GM12875 (cell line): Measurements from ENCODE around the gene ZC3H14.

Source experiments
- H3K4me3 ChIP-seq: one replicate; pipeline ENCODE4 v1.5.1; 2011; ENCODE audit warnings: low read depth, low read length, control low read depth
- TF ChIP-seq, protein P1 (sequence below): IDR thresholded peaks from 2 replicates; pipeline ENCODE4 v1.5.1; 2011; ENCODE audit warnings: low read depth, mild to moderate bottlenecking, control low read depth, inconsistent platforms, low read length, moderate library complexity, borderline replicate concordance; ENCODE audit not compliant: insufficient read depth

The ZC3H14 gene

DNA sequence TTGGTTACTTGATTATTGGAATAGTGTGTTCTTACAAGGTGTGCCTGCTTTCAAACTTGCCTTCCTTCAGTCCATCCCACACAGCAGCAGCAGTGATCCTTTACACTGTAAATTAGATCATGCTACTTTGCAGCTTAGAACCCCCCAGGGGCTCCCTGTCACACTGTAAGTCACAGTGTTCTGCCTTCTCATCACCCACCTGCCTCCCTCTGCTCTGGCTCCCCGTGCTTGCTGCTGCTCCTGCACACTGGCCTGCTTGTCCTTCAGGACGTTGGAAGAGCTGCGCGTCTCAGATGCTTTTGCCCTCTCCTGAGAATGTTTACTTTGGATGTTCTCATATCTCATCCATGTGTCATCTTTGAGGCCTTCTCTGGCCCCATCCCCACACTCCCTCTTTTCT lies 27.3 kb downstream of the ZC3H14 start:
- TF ChIP-seq, protein P1, sequence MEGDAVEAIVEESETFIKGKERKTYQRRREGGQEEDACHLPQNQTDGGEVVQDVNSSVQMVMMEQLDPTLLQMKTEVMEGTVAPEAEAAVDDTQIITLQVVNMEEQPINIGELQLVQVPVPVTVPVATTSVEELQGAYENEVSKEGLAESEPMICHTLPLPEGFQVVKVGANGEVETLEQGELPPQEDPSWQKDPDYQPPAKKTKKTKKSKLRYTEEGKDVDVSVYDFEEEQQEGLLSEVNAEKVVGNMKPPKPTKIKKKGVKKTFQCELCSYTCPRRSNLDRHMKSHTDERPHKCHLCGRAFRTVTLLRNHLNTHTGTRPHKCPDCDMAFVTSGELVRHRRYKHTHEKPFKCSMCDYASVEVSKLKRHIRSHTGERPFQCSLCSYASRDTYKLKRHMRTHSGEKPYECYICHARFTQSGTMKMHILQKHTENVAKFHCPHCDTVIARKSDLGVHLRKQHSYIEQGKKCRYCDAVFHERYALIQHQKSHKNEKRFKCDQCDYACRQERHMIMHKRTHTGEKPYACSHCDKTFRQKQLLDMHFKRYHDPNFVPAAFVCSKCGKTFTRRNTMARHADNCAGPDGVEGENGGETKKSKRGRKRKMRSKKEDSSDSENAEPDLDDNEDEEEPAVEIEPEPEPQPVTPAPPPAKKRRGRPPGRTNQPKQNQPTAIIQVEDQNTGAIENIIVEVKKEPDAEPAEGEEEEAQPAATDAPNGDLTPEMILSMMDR = no peak
- no peak overlapping the region for H3K4me3 ChIP-seq

DNA sequence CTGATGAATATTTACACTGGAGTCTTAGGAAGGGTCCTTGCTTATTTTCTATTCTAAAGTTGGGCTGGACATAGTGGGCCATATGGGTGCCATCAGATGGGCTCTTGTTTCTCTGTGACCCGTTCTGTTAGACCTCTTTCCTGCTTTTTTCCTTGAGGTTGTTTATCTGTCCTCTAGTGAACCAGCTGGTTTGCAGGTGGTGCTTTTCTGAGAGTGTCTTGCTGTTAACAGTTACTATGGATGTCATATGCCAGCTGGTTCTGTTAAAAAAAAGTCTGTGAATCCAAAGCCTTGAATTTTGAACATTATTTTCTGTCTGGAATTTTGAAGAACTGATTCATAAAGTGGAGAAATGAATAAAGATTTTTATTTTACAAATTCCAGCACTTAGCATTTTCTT lies 29.2 kb downstream of the ZC3H14 start:
- H3K4me3 ChIP-seq = no peak overlapping the region
- TF ChIP-seq, protein P1 = no peak

DNA sequence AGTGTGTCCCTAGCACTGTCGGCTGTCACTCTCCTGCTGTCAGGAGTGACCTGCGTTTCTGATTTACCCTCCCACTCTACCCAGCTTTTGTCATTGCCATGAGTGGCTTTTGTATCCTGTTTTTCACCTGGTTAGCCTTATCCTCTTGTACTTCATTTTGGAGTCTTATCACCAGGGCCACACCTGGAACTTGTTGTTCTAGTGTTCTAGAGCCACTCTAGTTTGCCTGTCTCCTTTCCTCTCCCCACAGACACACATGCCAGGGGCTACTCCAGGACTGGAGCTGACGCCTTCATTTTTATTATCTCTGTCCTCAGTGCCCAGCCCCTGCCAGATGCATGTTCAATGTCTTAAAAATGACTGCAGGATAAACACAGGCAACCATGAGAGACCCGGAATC lies 34.2 kb downstream of the ZC3H14 start:
- no peak overlapping the region for H3K4me3 ChIP-seq
- TF ChIP-seq, protein P1 = no peak

DNA sequence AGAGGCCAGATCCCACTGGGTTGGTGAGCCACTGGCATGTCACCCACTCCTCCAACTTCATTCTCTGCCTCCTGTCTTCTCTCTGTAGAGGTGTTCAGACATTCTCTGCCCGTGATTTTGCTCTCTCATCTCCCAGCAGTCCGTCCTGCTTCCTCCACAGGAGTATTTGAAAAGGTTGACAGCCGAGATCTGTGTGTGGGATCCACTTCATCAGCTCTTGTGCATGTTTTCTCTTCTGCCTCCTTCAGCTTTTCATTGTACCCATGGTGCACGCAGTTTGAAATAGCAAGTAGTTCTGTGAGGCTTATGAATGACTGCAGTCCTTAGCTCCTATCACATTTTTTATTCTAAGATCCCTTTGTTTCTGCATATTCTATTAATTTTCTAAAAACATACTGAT lies 34.8 kb downstream of the ZC3H14 start:
- TF ChIP-seq, protein P1 = no peak
- H3K4me3 ChIP-seq = no peak overlapping the region

DNA sequence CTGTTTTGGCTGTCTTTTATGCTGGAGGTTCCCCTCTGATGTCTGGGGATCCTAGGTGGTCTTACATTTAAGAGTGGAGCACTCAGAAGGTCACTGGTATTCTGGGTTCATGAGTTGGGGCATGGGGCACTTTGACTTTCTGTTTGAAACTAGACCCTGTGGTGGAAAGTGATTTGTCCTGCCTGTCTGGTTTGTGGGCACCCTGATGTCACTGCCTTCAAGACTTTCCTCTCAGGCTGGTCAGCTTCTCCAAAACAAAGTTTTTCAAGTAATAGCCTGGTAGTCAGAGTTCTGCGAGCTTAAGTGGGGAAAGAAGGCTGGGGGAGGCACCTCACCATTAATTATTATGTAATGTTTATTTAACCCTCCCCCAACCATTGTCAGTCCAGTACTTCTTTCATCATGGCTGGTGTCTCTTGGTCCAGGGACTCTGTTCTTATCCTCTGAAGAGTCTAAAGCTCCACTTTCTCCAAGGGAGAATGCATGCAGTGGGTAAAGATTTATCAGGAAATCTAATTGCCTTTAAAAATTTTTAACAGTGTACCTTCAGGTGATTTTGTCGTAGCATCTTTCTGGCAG lies 35.3 kb downstream of the ZC3H14 start:
- TF ChIP-seq, protein P1 = no peak
- H3K4me3 ChIP-seq = no peak overlapping the region

DNA sequence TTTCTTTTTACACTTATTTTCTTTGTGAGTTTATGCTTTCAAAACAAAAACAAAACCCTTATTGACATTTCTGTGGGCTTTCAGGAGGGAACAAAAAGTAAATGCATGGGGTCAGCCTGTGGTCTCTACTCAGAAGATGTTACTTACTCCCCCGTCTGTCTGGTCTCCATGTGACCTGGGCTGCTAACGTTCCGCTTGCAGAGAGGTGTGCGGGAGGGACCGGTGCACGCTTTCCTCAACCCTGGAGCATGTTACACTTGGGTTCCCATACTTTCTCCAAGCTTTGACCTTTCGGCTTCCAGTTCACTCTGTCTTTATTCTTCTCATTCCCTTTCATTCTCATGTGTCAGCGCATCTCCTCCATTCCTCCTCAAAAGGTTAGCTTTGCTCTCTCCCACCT lies 36.5 kb downstream of the ZC3H14 start:
- TF ChIP-seq, protein P1 = no peak
- H3K4me3 ChIP-seq = peak overlapping the region; percentile 26

DNA sequence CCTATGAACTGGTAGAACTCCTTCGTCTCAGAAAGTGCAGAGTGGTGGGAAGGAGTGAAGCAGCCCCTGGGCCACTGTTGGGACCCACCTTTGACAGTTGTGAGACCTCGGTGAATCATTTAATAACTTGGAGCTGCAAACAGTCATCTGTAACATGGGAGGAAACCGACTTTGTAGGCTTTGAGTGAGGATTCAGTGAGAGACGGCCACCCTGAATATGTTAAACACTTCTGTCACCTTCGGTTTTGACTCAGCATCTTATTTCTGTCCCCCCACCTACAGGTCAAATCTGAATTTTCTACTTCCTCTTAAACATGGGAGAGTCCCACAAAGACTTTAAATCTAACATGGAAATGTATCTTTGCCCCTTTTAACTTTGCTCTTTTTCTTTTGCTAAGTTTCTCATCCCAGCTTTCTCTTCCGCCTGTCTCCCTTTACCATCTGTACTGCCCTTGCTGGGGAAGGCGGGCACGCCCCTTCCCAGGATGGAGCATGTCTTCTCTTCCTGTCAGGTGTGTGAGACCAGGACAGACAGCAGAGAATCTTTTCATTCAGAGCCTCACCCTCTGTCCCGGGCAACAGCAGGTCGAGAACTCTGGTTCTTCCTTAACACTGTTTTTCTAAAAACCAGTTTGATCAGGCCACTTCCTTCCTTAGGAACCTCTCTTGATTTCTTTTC lies 37.1 kb downstream of the ZC3H14 start:
- no peak overlapping the region for H3K4me3 ChIP-seq
- TF ChIP-seq, protein P1 = no peak
